ENCODE data around the gene SEPTIN1. TPM values are rescaled to one million over a fixed set of nuclear protein-coding genes. Genes with fewer than 3 reads are reported as not detected.

Gene SEPTIN1, protein sequence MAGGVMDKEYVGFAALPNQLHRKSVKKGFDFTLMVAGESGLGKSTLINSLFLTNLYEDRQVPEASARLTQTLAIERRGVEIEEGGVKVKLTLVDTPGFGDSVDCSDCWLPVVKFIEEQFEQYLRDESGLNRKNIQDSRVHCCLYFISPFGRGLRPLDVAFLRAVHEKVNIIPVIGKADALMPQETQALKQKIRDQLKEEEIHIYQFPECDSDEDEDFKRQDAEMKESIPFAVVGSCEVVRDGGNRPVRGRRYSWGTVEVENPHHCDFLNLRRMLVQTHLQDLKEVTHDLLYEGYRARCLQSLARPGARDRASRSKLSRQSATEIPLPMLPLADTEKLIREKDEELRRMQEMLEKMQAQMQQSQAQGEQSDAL
- total RNA-seq (2014; rRNA removed; shearing (Covaris generic)), result not detected in 2 replicates

DNA sequence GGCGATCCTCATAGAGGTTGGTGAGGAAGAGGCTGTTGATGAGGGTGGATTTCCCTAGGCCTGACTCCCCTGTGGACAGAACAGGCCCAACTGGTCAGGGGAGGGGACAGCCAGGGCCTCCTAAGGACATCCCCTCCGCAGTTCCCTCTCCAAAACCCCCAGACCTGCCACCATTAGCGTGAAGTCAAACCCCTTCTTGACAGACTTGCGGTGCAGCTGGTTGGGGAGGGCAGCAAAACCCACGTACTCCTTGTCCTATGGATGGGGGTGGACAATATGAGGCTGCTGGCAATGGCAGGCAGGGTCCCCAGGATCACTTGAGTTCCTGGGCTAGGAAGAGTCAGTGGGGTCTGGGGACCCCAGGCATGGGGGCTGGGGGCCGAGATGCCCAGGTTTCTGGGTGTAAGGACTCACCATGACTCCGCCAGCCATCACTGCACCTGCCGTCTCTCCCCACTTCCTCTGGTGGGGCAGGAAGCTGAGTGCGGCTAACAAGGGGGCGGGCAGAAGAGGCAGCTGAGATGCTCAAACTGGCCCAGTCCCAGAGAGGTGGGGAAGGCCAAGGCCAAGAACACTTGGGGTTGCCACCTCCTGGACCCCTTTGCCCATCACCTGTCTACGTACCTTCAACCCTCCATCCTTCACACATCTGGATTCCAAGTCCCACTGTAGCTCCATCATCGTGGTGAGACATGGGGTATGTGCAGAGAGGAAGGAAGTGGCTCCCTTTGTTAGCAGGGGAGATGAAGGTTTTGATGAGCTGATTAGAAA lies at the start of gene SEPTIN1:
Gene SEPTIN1, minus strand, starts transcription at position 451 of the 771 bp plus-strand sequence. Its CDS starts 19 bp downstream, at position 432.
- no peak for DNase-seq (ENCODE audit: low read depth)

DNA sequence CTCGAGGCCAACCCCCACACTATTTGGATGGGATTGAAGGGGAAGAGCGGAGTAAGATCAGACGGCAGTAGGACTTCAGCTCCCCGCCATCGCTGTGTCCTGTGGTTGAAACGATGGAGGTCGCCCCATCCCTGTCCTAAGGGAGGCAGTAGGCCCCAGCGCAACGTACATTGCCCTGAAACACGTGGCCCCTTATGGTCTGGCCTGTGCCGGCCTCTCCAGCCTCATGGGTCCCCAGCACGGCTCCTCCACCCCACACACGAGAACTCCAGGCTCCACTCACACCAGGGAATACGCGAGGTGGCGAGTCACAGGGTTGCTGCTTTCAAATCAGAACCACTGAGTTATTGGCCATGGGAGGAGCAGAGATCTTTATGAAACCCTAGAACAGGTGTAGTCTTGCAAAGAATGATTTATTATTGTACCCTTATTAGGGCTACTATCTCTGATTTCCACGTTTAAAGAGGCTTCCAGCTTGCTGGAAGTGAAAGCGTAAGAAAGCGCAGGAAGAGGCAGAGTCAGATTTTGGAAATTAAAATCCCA lies 48.1 kb upstream of the SEPTIN1 start:
- DNase-seq (ENCODE audit: low read depth), result peak; percentile 10

DNA sequence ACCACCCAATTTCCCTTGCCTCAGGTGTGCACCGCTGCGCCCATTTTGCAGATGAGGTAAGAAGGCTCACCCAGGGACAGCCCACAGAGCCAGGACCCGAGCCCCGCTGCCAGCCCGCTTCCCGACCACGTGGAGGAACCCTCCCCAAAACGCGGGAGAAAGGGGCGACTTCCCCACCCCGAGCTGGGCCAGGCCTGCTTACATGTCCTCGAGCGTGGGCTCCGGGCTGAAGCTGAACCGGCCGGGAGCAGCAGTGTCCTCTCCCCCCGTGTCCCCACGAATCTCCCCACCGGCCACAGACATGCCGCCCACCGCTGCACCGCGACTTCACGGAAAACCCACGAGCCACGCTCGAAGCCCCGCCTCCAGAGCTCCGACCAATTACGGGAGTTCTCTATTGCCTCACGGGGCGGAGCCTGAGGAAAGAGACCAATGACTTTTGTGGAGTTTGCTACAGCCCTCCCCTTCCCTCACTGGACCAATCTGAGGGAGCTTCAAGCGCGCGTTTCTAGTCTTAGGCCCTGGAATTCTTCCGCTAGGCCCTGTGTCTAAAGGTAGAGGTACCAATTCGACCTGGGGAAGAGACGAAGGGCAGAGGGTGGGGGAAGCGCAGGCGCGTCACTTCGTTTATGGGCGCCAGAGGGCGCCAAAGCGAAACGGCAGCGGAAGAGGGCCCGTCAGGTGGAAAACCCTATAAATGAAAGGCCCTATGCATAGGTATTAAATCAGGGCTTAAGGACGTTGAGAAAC lies 47.5 kb upstream of the SEPTIN1 start, which contains the start of gene DCTPP1:
Gene DCTPP1, minus strand, starts transcription at position 353 of the 750 bp plus-strand sequence. Its CDS starts 50 bp downstream, at position 303.
- DNase-seq (ENCODE audit: low read depth), result peak; percentile 97

DNA sequence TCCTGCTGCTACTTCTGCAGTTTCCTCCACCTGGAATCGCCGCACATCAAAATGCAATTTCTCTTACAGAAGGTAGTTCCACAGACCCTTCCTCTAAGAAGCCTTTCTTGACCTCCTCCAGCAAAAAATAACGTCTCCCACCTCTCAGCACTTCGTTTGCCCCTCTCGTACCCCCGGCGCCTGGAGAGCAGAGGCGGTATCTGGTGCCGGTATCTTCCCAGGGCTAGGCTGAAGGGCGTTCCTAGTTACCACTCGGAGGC lies 47.0 kb upstream of the SEPTIN1 start:
- no peak for DNase-seq (ENCODE audit: low read depth)

DNA sequence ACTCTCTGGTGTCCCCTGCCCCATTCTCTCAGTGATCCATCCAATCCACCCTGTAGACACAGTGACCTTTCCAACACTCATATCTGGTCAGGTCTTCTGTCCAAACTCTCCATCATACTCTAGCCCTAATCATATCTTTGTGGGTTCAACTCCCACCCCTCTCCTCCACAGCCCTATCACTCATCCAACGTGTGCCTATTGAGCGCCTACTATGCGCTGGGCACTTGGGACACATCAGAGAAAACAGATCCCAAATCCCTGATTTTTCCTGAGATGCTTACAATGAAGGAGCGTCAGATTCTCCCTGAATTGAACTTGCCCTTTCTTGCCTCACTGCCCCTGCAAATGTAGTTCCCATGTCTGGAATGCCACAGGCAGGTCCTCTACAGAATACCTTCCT lies 45.7 kb upstream of the SEPTIN1 start:
- DNase-seq (ENCODE audit: low read depth), result no peak

DNA sequence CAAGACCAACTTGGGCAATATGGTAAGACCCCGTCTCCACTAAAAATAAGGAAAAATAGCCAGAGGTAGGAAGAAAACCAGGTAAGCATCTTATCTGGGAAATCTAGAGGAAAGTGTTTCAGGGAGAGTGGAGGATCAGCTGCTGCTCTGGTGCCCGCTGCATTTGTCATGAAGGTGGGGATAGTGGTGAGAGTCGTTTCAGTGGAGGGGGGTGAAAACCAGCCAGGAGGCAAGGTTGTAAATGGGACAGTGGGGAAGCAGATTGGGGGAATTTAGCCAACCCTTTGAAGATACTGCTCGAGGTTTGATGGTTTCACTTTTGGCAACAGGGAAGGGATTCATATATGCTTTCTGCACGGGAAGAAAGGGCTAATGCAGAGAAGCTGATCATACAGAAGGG lies 38.6 kb upstream of the SEPTIN1 start:
- no peak for DNase-seq (ENCODE audit: low read depth)

DNA sequence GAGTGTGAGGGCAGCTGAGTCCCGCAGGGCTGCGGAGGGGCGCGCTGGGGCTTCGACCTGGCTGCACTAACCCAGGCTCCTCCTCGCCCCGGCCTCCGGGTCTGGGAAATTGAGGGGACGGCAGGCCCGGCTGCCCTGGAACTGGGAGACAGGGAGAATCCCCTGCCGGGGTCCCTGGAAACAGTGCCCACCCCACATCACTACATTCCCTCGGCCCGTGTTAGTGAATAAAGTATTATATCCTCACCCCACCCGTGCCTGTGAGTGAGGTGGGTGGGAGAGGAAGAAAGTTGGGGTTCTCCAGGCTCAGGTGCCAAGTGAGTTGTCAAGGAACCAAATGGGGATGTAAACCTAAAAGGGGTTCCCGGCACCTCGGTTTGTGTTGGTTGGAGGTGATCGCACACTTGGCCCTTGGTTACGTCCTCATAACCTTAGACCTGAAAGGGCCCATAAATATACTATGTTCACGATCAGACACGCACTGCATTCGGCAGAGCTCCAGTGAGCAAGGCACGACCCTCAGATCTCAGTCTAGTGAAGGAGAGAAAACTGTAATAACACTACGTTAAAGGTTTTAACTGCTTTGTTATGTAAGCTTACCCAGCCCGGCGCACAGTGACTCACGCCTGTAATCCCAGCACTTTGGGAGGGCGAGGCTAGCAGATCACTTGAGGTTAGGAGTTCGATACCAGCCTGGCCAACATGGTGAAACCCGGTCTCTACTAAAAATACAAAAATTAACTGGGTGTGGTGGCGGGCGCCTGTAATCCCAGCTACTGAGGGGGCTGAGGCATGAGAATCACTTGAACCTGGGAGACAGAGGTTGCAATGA lies 36.2 kb upstream of the SEPTIN1 start:
- peak; percentile 17 for DNase-seq (ENCODE audit: low read depth)

DNA sequence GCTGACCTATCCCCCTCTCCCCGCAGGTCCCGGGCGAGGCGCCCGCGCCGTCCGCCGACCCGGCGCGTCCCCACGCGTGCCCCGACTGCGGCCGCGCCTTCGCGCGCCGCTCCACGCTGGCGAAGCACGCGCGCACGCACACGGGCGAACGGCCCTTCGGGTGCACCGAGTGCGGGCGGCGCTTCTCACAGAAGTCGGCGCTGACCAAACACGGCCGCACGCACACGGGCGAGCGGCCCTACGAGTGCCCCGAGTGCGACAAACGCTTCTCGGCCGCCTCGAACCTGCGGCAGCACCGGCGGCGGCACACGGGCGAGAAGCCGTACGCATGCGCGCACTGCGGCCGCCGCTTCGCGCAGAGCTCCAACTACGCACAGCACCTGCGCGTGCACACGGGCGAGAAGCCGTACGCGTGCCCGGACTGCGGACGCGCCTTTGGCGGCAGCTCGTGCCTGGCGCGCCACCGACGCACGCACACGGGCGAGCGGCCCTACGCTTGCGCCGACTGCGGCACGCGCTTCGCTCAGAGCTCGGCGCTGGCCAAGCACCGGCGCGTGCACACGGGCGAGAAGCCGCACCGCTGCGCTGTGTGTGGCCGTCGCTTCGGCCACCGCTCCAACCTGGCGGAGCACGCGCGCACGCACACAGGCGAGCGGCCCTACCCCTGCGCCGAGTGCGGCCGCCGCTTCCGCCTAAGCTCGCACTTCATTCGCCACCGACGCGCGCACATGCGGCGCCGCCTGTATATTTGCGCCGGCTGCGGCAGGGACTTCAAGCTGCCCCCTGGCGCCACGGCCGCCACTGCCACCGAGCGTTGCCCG lies 35.4 kb upstream of the SEPTIN1 start:
- DNase-seq (ENCODE audit: low read depth), result peak; percentile 95

DNA sequence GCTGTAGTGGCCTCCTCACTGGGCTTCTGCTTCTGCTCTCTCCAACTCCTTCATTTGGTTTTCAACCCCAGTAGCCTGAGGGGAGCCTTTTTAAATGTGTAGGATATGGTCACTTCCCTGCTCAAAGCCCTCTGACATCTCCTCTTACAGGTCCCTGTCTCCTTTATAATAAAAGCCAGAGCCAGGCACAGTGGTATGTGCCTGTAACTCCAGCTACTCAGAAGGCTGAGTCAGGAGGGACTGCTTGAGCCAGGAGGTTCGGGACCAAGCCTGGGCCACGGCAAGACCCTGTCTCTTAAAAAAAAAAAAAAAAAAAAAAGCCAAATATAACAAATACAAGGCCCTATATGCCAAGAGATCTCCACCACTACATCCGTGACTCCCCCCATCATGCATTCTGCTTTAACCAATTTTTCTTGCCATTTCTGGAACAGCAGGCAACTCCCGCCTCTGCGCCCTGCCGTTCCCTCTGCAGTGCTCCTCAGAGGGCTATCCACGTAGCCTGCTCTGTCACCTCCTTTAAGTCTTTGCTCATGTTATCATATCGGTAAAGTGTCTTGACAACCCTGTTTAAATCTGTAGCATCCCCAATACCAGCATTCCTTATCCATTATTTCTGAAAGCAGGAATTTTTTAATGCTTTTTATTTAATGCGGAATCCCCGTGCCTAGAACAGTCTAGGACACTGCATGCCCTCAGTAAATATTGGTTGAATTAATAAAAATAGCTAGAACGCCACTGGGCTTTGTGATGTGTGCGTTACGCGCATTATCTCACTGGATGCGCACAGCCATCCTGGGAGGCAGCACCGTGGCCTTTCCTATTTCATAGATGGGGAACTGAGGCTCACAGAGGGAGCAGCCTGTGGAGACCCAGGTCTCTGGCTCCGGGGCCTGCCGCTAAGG lies 34.5 kb upstream of the SEPTIN1 start:
- DNase-seq (ENCODE audit: low read depth), result no peak

DNA sequence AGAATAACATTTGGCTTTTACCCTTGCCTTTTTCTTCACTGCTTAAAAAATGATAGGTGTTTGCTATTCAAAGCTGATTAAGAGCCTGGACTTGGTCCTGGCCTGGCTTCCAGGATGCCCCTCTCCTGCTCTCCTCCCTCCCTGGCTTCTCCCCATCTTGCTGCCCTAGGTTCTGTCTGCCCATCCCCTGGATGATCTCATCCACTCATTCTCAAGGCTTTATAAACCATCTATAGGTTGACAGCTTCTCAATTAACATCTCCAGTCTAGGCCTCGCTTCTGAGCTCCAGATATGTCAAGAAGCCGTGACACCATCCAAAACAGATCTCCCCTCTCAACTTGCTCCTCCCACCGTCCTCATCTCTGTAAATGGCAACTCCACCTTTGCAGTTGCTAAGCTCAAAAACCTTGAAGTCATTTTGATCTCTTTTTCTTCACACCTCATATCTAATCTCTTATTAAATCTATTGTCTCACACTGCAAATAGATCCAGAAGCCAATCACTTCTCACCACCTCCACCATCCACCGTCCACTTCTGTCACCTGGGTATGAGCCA lies 33.8 kb upstream of the SEPTIN1 start:
- no peak for DNase-seq (ENCODE audit: low read depth)

DNA sequence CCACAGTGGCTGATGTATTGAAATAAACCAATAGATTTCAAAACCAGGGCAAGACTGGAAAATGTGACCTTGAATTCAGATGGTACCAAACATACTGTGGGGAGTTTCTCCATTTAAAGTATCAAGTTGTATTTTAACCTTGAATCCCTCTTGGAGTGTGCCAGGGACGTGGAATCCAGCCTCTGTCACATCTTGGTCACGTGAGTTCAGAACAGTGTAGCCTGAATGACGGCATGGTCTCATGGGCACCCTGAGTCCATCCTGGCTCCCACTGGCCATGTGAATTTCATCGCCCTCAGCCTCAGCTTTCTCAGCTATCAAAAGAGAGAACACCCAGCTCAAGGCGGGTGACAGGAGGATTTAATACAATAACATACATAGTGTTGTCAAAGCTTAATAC lies 31.8 kb upstream of the SEPTIN1 start:
- no peak for DNase-seq (ENCODE audit: low read depth)

DNA sequence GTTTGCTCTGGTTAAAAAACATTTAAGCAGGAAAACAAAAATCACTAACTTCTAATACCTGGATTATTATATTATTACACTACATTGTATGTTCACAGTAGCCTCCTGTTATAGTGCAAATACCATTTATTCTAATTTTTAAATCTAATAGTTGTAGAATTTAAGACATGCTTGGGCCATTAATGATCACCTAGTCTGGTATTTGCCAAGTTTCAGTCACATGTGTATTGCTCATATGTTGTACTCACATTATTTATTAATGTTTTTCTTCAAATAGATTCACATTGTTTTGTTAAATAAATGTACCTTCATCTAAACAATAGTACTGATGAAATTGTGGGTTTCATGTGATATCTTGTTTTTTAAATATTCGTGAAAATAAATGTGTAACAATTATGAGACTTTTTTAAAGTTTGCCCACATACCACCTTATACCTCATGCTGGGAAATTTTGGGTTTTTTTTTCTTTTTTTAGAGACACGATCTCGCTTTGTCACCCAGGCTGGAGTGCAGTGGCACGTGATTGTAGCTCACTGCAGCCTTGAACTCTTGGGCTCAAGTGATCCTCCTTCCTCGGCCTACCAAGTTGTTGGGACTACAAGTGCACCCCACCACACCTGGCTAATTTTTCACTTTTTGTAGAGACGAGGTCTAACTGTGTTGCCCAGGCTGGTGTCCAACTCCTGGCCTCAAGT lies 30.9 kb upstream of the SEPTIN1 start:
- DNase-seq (ENCODE audit: low read depth), result no peak

DNA sequence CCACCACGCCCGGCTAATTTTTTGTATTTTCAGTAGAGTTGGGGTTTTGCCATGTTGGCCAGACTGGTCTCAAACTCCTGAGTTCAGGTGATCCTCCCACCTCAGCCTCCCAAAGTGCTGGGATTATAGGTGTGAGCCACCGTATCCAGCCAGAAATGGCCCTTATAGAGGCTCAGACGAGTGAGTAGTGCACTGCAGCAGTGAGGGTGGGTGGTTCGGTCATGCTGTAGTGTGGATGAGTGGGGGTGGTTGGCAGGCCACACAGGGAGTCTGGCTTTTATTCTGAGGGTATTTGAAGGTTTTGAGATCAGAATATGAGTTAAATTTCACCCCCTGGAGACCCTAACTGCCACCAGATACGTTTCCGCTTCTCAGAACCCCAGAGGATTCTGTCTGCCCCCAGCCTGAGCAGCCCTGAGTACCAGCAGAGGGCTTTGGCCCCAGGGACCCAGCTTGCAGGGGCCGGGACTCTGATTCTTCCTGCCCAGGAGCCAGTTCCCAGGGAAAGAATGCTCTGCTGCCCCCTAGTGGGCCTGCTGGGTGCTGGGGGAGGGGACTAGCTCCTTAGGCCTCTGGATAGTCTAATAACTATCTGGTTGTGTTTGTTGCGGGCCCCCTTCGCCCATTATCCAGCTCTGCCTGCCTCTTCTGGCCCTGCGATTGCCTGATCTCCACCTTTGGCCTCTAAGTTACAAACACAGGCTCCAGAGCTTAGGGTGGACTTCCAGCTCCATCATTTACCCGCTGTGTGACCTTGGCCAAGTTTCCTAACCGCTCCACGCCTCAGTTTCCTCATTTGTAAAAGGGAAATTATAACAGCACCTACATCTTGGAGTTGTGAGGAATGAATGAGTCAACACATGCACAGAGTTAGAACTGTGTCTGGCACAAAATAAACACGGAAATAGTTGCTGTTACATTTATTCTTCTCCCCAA lies 27.0 kb upstream of the SEPTIN1 start:
- DNase-seq (ENCODE audit: low read depth), result peak; percentile 83

DNA sequence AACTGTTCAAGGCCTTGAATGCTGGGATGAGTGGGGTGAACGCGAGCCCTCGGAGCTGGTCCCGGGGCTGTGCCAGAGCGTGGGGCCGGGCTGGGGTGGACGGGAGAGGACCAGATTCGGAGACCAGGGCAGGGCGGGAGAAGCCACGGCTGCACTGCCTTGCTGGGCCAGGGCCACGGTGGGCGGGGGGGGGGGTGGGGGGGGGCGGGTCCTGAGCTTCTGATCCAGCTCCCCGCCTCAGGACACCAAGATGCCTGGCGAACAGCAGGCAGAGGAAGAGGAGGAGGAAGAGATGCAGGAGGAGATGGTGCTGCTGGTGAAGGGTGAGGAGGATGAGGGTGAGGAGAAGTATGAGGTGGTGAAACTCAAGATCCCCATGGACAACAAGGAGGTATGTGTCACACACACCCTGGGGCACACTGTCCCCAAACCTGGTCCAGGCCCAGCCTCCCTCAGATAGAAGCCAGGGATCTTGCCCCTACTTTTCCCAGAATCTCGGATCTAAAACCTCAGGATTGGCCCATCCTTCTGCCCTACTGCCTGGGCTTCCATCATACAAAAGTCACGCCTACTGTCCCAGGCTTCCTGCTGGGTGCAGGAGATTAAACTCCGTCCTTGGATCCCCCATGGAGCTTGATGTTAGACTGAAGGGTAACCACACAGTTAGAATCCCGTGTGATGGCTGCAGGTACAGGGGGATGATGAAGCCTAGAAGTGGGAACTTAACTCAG lies 25.6 kb upstream of the SEPTIN1 start:
- peak; percentile 23 for DNase-seq (ENCODE audit: low read depth)

DNA sequence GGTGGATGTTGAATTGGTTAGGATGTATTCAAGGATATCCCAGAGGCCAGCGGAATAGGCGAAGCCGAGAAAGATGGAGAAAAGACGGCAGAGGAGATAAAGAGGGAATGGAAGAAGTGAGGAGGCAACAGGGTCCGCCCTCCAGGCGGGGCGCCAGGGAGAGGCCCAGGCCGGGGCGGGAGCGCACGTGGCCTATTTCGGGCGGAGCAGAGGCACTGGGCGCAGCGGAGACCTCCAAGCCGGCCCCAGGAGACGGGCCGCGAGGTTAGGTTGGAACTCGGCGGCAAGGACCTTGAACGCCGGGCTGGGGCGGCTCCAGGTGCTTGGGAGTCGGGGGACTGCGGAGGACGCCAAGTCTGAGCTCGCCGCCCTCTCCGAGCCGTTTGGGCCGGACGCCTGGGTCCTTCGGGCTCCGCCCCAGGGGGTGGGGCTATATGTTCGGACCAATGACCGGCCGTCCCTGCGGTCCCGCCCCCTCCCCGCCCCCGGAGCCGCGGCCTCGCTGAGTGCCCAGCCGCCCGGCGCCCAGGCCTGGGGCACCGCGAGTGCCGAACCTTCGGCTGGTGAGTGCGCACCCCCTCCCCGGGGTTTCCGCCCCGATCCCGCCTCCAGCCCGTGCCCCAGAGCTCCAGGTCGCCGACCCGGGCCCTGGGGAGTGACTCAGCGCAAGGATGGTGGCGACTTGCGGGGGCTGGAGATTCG lies 24.9 kb upstream of the SEPTIN1 start, which contains the start of gene ZNF771:
Gene ZNF771, plus strand, starts transcription at position 505 of the 702 bp plus-strand sequence. CDS start 448 bp downstream, outside the sequence.
- DNase-seq (ENCODE audit: low read depth), result peak; percentile 87

DNA sequence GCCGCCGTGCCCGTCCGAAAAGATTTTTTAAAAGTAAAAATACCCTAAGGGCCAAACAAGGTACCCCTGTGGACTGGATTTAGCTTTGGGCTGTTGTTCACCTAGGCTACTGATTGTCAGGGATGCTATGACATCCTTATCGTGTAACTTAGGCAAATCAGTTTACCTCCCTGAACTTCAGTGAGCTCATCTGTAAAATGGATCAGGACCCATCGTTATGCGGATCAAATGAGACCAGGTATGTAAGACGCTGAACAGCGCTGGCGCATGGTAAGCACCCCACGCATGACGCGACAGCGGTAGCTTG lies 24.4 kb upstream of the SEPTIN1 start:
- DNase-seq (ENCODE audit: low read depth), result no peak
